ENCODE measurements around the gene STON2. TPM values are rescaled to one million over a fixed set of nuclear protein-coding genes. Genes with fewer than 3 reads are reported as not detected.

STON2 gene
- total and polyA plus RNA-seq, 2 of the 13 experiments (the other 11 are each of a cell fraction or from before 2014, with no cell fraction given): 2.1 to 11.0 TPM

GRCh38 chr14:81219210-81219758, 180.8 kb downstream of the STON2 start (continued):
- TF ChIP-seq ZSCAN30 (CRISPR knock-in tag; IDR thresholded peaks at IDR 0.05) (no peak), IRF2 (CRISPR knock-in tag; IDR thresholded peaks at IDR 0.05) (peak; percentile 56; the same call in 1 of the 2 replicates), NFKBIZ (CRISPR knock-in tag; IDR thresholded peaks at IDR 0.05) (peak; percentile 67; the same call in 1 of the 2 replicates), TIGD3 (CRISPR knock-in tag; IDR thresholded peaks at IDR 0.05; ENCODE audit: borderline replicate concordance) (peak; percentile 63; the same call in 1 of the 2 replicates), IKZF4 (CRISPR knock-in tag; IDR thresholded peaks at IDR 0.05; ENCODE audit: borderline replicate concordance, low read depth, not compliant biosample characterization) (no peak), CENPBD1 (CRISPR knock-in tag; IDR thresholded peaks at IDR 0.05; ENCODE audit: borderline replicate concordance, low read depth) (no peak), CHD4 (IDR thresholded peaks at IDR 0.05; ENCODE audit: borderline replicate concordance, low read length) (no peak), CAMTA2 (CRISPR knock-in tag; IDR thresholded peaks at IDR 0.05; ENCODE audit: borderline replicate concordance) (no peak), SIX4 (CRISPR knock-in tag; IDR thresholded peaks at IDR 0.05) (no peak), ZNF510 (CRISPR knock-in tag; IDR thresholded peaks at IDR 0.05; ENCODE audit: low read depth) (0 out of 2 replicates have a peak, but pooled peaks have one; percentile 72), KDM2A (CRISPR knock-in tag; IDR thresholded peaks at IDR 0.05; ENCODE audit: borderline replicate concordance, low read depth) (peak; percentile 90), NPAS2 (CRISPR knock-in tag; IDR thresholded peaks at IDR 0.05; ENCODE audit: borderline replicate concordance) (no peak), ZNF224 (CRISPR knock-in tag; IDR thresholded peaks at IDR 0.05) (peak; percentile 72; the same call in 1 of the 2 replicates), GATA4 (IDR thresholded peaks at IDR 0.05; ENCODE audit: borderline replicate concordance, low read depth) (peak; percentile 81; the same call in 1 of the 2 replicates), ZSCAN31 (CRISPR knock-in tag; IDR thresholded peaks at IDR 0.05; ENCODE audit: low read depth) (peak; percentile 32; the same call in 1 of the 2 replicates), ZNF329 (CRISPR knock-in tag; IDR thresholded peaks at IDR 0.05; ENCODE audit: low read depth) (peak; percentile 60; the same call in 1 of the 2 replicates), NR2F2 (IDR thresholded peaks at IDR 0.05; ENCODE audit: borderline replicate concordance, low read depth) (peak; percentile 30; the same call in 1 of the 2 replicates), TRIM24 (CRISPR knock-in tag; IDR thresholded peaks at IDR 0.05) (no peak), RCOR2 (CRISPR knock-in tag; IDR thresholded peaks at IDR 0.05) (no peak), DRAP1 (CRISPR knock-in tag; IDR thresholded peaks at IDR 0.05) (peak; percentile 100), SMAD9 (CRISPR knock-in tag; IDR thresholded peaks at IDR 0.05) (no peak)
- TF ChIP-seq, protein P1, sequence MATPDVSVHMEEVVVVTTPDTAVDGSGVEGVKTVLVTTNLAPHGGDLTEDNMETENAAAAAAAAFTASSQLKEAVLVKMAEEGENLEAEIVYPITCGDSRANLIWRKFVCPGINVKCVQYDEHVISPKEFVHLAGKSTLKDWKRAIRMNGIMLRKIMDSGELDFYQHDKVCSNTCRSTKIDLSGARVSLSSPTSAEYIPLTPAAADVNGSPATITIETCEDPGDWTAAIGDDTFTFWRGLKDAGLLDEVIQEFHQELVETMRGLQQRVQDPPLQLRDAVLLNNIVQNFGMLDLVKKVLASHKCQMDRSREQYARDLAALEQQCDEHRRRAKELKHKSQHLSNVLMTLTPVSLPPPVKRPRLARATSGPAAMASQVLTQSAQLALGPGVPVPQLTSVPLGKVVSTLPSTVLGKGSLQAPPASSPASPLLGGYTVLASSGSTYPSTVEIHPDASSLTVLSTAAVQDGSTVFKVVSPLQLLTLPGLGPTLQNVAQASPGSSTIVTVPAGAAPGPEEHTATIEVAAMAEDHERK (CRISPR knock-in tag; IDR thresholded peaks at IDR 0.05; ENCODE audit: low read depth): peak; percentile 44; the same call in 1 of the 2 replicates
- TF ChIP-seq, protein P2, sequence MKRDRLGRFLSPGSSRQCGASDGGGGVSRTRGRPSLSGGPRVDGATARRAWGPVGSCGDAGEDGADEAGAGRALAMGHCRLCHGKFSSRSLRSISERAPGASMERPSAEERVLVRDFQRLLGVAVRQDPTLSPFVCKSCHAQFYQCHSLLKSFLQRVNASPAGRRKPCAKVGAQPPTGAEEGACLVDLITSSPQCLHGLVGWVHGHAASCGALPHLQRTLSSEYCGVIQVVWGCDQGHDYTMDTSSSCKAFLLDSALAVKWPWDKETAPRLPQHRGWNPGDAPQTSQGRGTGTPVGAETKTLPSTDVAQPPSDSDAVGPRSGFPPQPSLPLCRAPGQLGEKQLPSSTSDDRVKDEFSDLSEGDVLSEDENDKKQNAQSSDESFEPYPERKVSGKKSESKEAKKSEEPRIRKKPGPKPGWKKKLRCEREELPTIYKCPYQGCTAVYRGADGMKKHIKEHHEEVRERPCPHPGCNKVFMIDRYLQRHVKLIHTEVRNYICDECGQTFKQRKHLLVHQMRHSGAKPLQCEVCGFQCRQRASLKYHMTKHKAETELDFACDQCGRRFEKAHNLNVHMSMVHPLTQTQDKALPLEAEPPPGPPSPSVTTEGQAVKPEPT (CRISPR knock-in tag; IDR thresholded peaks at IDR 0.05; ENCODE audit: low read depth): no peak
